ENCODE measurements around the gene SOX8.
"Not testable (repeated sequence)": the region's sequence is repeated elsewhere in the genome, so short reads cannot be mapped to it uniquely, and the experiment has no call there.

SOX8 gene

DNA sequence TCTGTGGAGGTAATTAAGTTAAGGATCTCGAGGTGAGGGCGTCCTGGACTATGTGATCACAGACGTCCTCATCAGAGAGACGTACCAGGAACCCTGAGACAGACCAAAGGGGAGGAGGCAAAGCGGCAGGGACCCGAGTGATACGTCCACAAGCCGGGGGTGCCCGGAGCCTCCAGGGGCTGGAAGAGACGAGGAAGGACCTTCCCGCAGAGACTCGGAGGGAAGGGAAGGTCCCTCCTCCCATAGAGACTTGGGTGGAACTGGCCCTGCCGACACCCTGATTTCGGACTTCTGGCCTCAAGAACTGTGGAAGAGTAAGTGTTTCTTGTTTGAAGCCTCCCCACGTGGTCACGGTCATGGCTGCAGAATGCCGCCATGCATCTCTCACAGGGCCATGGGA, 41.6 kb upstream of the SOX8 start:
- peaks cover 7% of the 10 kb centered on the region for H3K36me3 ChIP-seq (ENCODE audit: control insufficient read depth, insufficient read depth, low read length)
- no peak for DNase-seq
- peaks cover 10% of the 10 kb centered on the region for H3K9me3 ChIP-seq (ENCODE audit: control insufficient read depth, low read length)
- H3K27ac ChIP-seq (ENCODE audit: insufficient read depth, low read length, poor library complexity, severe bottlenecking) = no peak overlapping the region
- no peaks in the 10 kb centered on the region for H3K27me3 ChIP-seq (replicated peaks; ENCODE audit: control insufficient read depth, insufficient read depth, low read length, poor library complexity, severe bottlenecking)
- no peaks in the 10 kb centered on the region for H3K4me1 ChIP-seq (ENCODE audit: control insufficient read depth, insufficient read depth, low read length, poor library complexity, severe bottlenecking)
- H3K4me3 ChIP-seq (ENCODE audit: insufficient read depth, low read depth, low read length, poor library complexity, severe bottlenecking) = no peak overlapping the region

DNA sequence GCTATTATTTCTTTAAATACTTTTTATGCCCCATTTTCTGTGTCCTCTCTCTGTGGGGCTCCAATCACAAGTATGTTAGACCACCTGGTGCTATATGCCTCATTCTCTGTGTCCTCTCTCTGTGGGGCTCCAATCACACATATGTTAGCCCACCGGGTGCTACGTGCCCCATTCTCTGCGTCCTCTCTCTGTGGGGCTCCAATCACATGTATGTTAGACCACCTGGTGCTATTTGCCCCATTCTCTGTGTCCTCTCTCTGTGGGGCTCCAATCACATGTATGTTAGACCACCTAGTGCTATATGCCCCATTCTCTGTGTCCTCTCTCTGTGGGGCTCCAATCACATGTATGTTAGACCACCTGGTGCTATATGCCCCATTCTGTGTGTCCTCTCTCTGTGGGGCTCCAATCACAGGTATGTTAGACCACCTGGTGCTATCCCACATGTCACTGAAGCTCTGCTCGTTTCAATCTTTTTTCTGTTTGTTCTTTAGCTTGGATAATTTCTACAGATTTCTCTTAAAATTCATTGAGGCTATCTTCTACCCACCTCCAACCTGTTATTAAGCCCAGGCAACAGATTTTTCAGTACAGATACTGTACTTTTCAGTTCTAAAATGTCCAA, 39.0 kb upstream of the SOX8 start:
- Histone ChIP-seq H3K36me3 (ENCODE audit: control insufficient read depth, insufficient read depth, low read length) (peaks cover 26% of the 10 kb centered on the region), H3K4me3 (ENCODE audit: insufficient read depth, low read depth, low read length, poor library complexity, severe bottlenecking) (no peak overlapping the region), H3K9me3 (ENCODE audit: control insufficient read depth, low read length) (peaks cover 10% of the 10 kb centered on the region), H3K4me1 (ENCODE audit: control insufficient read depth, insufficient read depth, low read length, poor library complexity, severe bottlenecking) (no peaks in the 10 kb centered on the region), H3K27me3 (replicated peaks; ENCODE audit: control insufficient read depth, insufficient read depth, low read length, poor library complexity, severe bottlenecking) (no peaks in the 10 kb centered on the region), H3K27ac (ENCODE audit: insufficient read depth, low read length, poor library complexity, severe bottlenecking) (no peak overlapping the region)
- no peak for DNase-seq

DNA sequence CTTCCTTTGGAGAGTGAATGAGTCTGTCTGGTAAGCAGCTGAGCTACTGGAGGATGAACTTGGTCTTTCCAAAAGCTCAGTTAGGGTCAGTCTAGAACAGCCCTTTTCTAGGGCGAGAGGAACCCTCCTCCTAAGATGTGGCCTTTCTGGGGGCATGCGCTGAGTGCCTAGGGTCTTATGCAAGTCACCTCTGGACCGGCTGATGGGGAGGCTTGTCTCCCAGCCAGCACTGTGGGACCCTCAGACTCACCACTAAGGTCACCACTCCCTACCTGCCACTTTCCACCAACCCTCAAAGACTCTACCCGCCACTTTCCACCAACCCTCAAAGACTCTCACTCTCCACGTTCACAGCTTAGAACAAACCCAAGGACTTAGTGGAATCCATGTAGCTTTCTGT, 37.6 kb upstream of the SOX8 start:
- Histone ChIP-seq H3K9me3 (ENCODE audit: control insufficient read depth, low read length) (peaks cover 10% of the 10 kb centered on the region), H3K27ac (ENCODE audit: insufficient read depth, low read length, poor library complexity, severe bottlenecking) (no peak overlapping the region)

DNA sequence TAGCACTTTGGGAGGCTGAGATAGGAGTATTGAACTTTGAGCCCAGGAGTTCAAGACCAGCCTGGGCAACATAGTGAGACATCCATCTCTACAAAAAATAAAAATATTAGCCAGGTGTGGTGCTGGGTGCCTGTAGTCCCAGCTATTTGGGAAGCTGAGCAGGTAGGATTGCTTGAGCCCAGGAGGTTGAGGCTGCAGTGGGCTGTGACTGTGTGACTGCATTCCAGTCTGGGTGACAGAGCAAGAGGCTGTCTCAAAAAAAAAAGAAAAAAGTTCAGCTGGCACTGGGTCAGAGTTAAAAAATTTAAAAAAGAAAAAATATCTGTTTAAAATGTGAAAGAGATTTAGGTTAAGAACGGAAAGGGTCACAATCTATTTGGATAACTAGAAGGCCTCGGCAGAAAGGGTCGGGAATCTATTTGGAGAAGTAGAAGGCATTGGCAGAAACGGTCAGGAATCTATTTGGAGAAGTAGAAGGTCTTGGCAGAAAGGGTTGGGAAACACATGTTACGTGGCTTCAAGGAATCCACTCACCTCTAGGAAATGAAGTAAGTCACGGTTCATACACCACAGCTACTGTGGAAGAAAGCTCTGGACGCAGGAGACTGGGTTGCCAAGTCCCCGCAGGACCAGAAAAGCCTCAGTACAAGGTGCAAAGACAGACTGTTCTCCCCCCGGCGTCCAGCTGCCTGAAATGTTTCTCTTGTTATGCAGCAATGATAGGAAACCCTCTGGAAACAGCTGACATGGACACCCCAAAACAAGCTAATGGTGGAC, 36.1 kb upstream of the SOX8 start:
- Histone ChIP-seq H3K27ac (ENCODE audit: insufficient read depth, low read length, poor library complexity, severe bottlenecking) (no peak overlapping the region), H3K27me3 (replicated peaks; ENCODE audit: control insufficient read depth, insufficient read depth, low read length, poor library complexity, severe bottlenecking) (no peaks in the 10 kb centered on the region), H3K4me3 (ENCODE audit: insufficient read depth, low read depth, low read length, poor library complexity, severe bottlenecking) (no peak overlapping the region), H3K9me3 (ENCODE audit: control insufficient read depth, low read length) (peaks cover 10% of the 10 kb centered on the region), H3K36me3 (ENCODE audit: control insufficient read depth, insufficient read depth, low read length) (peaks cover 26% of the 10 kb centered on the region), H3K4me1 (ENCODE audit: control insufficient read depth, insufficient read depth, low read length, poor library complexity, severe bottlenecking) (no peaks in the 10 kb centered on the region)
- DNase-seq = no peak

More for the DNA sequence above, 37.6 kb upstream of the SOX8 start:
- H3K36me3 ChIP-seq (ENCODE audit: control insufficient read depth, insufficient read depth, low read length) = peaks cover 26% of the 10 kb centered on the region
- DNase-seq = no peak
- no peaks in the 10 kb centered on the region for H3K4me1 ChIP-seq (ENCODE audit: control insufficient read depth, insufficient read depth, low read length, poor library complexity, severe bottlenecking)
- H3K27me3 ChIP-seq (replicated peaks; ENCODE audit: control insufficient read depth, insufficient read depth, low read length, poor library complexity, severe bottlenecking) = no peaks in the 10 kb centered on the region
- H3K4me3 ChIP-seq (ENCODE audit: insufficient read depth, low read depth, low read length, poor library complexity, severe bottlenecking) = no peak overlapping the region

DNA sequence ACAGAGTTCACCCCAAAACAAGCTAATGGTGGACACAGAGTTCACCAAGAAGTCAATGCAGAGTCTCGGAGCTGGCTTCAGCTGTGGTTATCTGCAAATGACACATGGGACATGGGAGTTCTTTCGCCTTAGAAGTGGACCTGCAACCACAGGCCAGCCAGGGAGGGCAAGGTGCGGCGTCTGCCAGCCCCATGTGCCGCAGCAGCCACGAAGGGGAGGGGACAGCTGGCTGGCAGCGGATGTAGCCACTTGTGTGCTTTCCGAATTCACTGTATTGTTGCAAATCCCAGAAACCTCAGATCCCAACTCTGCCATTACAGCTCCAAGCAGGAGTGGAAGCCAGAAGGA, 35.5 kb upstream of the SOX8 start:
- H3K9me3 ChIP-seq (ENCODE audit: control insufficient read depth, low read length) = peaks cover 10% of the 10 kb centered on the region
- no peak overlapping the region for H3K27ac ChIP-seq (ENCODE audit: insufficient read depth, low read length, poor library complexity, severe bottlenecking)
- H3K36me3 ChIP-seq (ENCODE audit: control insufficient read depth, insufficient read depth, low read length) = peaks cover 26% of the 10 kb centered on the region
- no peaks in the 10 kb centered on the region for H3K4me1 ChIP-seq (ENCODE audit: control insufficient read depth, insufficient read depth, low read length, poor library complexity, severe bottlenecking)
- DNase-seq = no peak
- H3K27me3 ChIP-seq (replicated peaks; ENCODE audit: control insufficient read depth, insufficient read depth, low read length, poor library complexity, severe bottlenecking) = no peaks in the 10 kb centered on the region
- H3K4me3 ChIP-seq (ENCODE audit: insufficient read depth, low read depth, low read length, poor library complexity, severe bottlenecking) = no peak overlapping the region

DNA sequence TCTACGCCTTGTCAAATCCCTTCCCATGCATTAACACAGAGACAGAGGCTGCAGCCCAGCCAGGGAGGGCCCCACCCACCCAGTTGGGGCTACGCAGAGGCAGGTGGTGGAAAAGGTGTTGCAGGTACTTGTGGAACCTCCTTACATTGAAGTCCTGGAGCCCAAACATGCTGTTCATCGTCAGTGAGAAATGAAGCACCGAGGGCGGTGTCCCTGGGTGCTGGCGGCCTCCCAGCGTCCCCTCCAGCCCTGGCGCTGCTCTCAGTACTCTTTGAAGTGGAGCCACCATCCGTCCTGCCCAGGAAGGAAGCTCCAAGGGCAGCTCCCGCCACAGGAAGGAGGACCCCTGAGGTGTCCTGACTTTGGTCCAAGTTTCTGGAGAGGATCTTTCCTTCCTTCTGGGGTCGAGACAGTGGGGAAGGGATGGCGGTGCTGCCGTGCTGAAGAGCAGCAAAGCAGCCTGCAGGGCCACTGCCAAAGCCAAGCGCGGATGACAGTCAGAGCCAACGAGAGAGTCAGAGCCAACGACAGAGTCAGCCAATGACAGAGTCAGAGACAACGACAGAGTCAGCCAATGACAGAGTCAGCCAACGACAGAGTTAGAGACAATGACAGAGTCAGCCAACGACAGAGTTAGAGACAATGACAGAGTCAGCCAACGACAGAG, 34.2 kb upstream of the SOX8 start:
- peaks cover 33% of the 10 kb centered on the region for H3K36me3 ChIP-seq (ENCODE audit: control insufficient read depth, insufficient read depth, low read length)
- no peaks in the 10 kb centered on the region for H3K27me3 ChIP-seq (replicated peaks; ENCODE audit: control insufficient read depth, insufficient read depth, low read length, poor library complexity, severe bottlenecking)
- no peaks in the 10 kb centered on the region for H3K4me1 ChIP-seq (ENCODE audit: control insufficient read depth, insufficient read depth, low read length, poor library complexity, severe bottlenecking)
- H3K27ac ChIP-seq (ENCODE audit: insufficient read depth, low read length, poor library complexity, severe bottlenecking) = no peak overlapping the region
- no peak overlapping the region for H3K4me3 ChIP-seq (ENCODE audit: insufficient read depth, low read depth, low read length, poor library complexity, severe bottlenecking)
- peaks cover 4% of the 10 kb centered on the region for H3K9me3 ChIP-seq (ENCODE audit: control insufficient read depth, low read length)
- DNase-seq = no peak

DNA sequence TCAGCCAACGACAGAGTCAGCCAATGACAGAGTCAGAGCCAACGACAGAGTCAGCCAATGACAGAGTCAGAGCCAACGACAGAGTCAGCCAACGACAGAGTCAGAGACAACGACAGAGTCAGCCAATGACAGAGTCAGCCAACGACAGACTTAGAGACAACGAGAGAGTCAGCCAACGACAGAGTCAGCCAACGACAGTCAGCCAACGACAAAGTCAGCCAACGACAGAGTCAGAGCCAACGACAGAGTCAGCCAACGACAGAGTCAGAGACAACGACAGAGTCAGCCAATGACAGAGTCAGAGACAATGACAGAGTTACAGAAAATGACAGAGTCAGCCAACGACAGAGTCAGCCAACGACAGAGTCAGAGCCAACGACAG, 33.7 kb upstream of the SOX8 start:
- not testable (repeated sequence) for H3K4me1 ChIP-seq (ENCODE audit: control insufficient read depth, insufficient read depth, low read length, poor library complexity, severe bottlenecking); H3K4me3 ChIP-seq (ENCODE audit: insufficient read depth, low read depth, low read length, poor library complexity, severe bottlenecking); DNase-seq; H3K27ac ChIP-seq (ENCODE audit: insufficient read depth, low read length, poor library complexity, severe bottlenecking); H3K27me3 ChIP-seq (replicated peaks; ENCODE audit: control insufficient read depth, insufficient read depth, low read length, poor library complexity, severe bottlenecking); H3K9me3 ChIP-seq (ENCODE audit: control insufficient read depth, low read length)
- H3K36me3 ChIP-seq (ENCODE audit: control insufficient read depth, insufficient read depth, low read length) = peaks cover 35% of the 10 kb centered on the region

DNA sequence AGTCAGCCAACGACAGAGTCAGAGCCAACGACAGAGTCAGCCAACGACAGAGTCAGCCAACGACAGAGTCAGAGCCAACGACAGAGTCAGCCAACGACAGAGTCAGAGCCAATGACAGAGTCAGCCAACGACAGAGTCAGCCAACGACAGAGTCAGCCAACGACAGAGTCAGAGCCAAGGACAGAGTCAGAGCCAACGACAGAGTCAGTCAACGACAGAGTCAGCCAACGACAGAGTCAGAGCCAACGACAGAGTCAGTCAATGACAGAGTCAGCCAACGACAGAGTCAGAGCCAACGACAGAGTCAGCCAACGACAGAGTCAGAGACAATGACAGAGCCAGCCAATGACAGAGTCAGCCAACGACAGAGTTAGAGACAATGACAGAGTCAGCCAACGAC, 32.8 kb upstream of the SOX8 start:
- not testable (repeated sequence) for H3K4me3 ChIP-seq (ENCODE audit: insufficient read depth, low read depth, low read length, poor library complexity, severe bottlenecking); H3K9me3 ChIP-seq (ENCODE audit: control insufficient read depth, low read length); H3K27me3 ChIP-seq (replicated peaks; ENCODE audit: control insufficient read depth, insufficient read depth, low read length, poor library complexity, severe bottlenecking); H3K27ac ChIP-seq (ENCODE audit: insufficient read depth, low read length, poor library complexity, severe bottlenecking); DNase-seq; H3K4me1 ChIP-seq (ENCODE audit: control insufficient read depth, insufficient read depth, low read length, poor library complexity, severe bottlenecking)
- H3K36me3 ChIP-seq (ENCODE audit: control insufficient read depth, insufficient read depth, low read length) = peaks cover 35% of the 10 kb centered on the region

DNA sequence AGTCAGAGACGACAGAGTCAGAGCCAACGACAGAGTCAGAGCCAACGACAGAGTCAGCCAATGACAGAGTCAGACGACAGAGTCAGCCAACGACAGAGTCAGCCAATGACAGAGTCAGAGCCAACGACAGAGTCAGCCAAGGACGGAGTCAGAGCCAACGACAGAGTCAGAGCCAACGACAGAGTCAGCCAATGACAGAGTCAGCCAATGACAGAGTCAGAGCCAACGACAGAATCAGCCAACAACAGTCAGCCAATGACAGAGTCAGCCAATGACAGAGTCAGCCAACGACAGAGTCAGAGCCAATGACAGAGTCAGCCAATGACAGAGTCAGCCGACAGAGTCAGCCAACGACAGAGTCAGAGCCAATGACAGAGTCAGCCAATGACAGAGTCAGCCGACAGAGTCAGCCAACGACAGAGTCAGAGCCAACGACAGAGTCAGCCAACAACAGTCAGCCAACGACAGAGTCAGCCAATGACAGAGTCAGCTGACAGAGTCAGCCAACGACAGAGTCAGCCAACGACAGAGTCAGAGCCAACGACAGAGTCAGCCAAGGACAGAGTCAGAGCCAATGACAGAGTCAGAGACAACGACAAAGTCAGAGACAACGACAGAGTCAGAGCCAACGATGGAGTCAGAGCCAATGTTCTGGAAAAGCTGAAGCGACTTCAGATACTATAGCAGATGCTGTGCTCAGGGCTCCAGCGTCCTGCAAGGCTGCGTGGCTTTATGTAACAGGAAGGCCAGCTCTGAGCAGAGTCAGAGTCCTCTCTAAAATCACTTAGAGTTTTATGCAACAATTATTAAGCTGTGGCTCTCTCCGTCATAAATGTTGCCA, 30.6 kb upstream of the SOX8 start:
- DNase-seq; H3K27ac ChIP-seq (ENCODE audit: insufficient read depth, low read length, poor library complexity, severe bottlenecking); H3K9me3 ChIP-seq (ENCODE audit: control insufficient read depth, low read length): not testable (repeated sequence)

More for the DNA sequence above, 30.6 kb upstream of the SOX8 start:
- H3K27me3 ChIP-seq (replicated peaks; ENCODE audit: control insufficient read depth, insufficient read depth, low read length, poor library complexity, severe bottlenecking); H3K4me1 ChIP-seq (ENCODE audit: control insufficient read depth, insufficient read depth, low read length, poor library complexity, severe bottlenecking); H3K4me3 ChIP-seq (ENCODE audit: insufficient read depth, low read depth, low read length, poor library complexity, severe bottlenecking): not testable (repeated sequence)
- peaks cover 37% of the 10 kb centered on the region for H3K36me3 ChIP-seq (ENCODE audit: control insufficient read depth, insufficient read depth, low read length)
